Pancreas (tissue), 10 donors: ENCODE results near the gene CCDC148. TPM values are rescaled to one million over a fixed set of nuclear protein-coding genes. Genes with fewer than 3 reads are reported as not detected.

Experiments
- ATAC-seq, 4 donors: fragments of 200-7000 bp; cut with Tn5 transposase; one replicate each; pipeline versions ENCODE4 v1.8.0 to v1.9.1; 2020; ENCODE audit warnings: mild to moderate bottlenecking in 4 of 4, moderate library complexity in 4 of 4
- DNase-seq, 6 donors: peaks; one replicate each; pipeline ENCODE4 v3.0.0-alpha.2; 2020
- FAIRE-seq: peaks from 2 replicates; lab custom pipeline; 2012; peaks lifted over from hg19 to GRCh38; lab: Jason Lieb, UNC
- H3K27ac ChIP-seq, 4 donors: fragments of 200-600 bp; sonication (generic); 1 replicate in 3 of 4; 2 replicates in 1 of 4; pipeline versions ENCODE4 v1.5.0 to v1.8.0; 2020
- H3K27me3 ChIP-seq, 4 donors: fragments of 200-600 bp; one replicate each; pipeline ENCODE4 v1.8.0; 2021
- H3K36me3 ChIP-seq, 3 donors: fragments of 200-600 bp; sonication (generic) in 1 of 3; one replicate each; pipeline versions ENCODE4 v1.5.0 to v1.8.0; 2020 to 2021
- H3K4me1 ChIP-seq, 3 donors: fragments of 200-600 bp; one replicate each; pipeline ENCODE4 v1.8.0; 2021
- H3K4me3 ChIP-seq, 4 donors: fragments of 200-600 bp; sonication (generic) in 2 of 4; one replicate each; pipeline versions ENCODE4 v1.5.0 to v1.8.0; 2020 to 2021
- H3K9me3 ChIP-seq, 4 donors: fragments of 200-600 bp; one replicate each; pipeline ENCODE4 v1.8.0; 2021
- CTCF ChIP-seq, 4 donors: fragments of 200-600 bp; sonication (generic) in 3 of 4; IDR thresholded peaks; one replicate each; pipeline versions ENCODE4 v1.5.0 to v1.8.0; 2021; ENCODE audit warnings: antibody characterized with exemption in 4 of 4
- WGBS, 2 donors: extraction: QIAGEN DNeasy Blood & Tissue Kit; methylation state at CpG; one replicate each; pipeline ENCODE4 v1.1.7; 2013; 5-methylcytosine and 5-hydroxymethylcytosine counted together
- intact Hi-C, 3 donors: fragments of 100-400 bp; cut with DNase I; formaldehyde crosslinking; loops; one replicate each; pipeline versions ENCODE4 v1.11.1 to v1.14.2; 2022
- polyA plus RNA-seq, 2 donors: library from polyadenylated mRNA; stranded (reverse); fragments of 200-250 nt; gene quantifications; one replicate each; pipeline ENCODE4 v1.2.3, GENCODE V29; 2013
- total RNA-seq, 6 donors: library from RNA; stranded (reverse); fragmentation: NEBNext Ultra II Directional in 4 of 6; extraction: Animal tissue kit (Norgen Biotek cat#: 25700) in 4 of 6; gene quantifications; one replicate each; pipeline versions ENCODE4 v1.2.1 to v1.2.4, GENCODE V29; 2021 to 2023
- donor health status: healthy with polysubstance abuse.
- donor health status: DM: no; HTN: no; CAD: no; lungs with moderate emphysema.
- donor health status: DM: no; HTN: no; CAD: no.
- donor health status: control.
- donor health status: control.
- donor health status: Bipolar disorder and iron deficiency.
- donor health status: DM: yes; HTN: yes; CAD: no.
- donor health status: DM: no; HTN: no; CAD: no.
- donor health status: DM: no; HTN: no; CAD: no.
- donor health status: DM: yes; HTN: yes; CAD: no.

CCDC148 gene
- total and polyA plus RNA-seq, 8 donors = 0.38 to 1.5 (median 0.79) TPM

GRCh38 chr2:158497486-158497885, 40.9 kb upstream of the CCDC148 start:
- Histone ChIP-seq H3K4me1 (peaks cover 3 to 31% (median 14%) of the 10 kb centered on the region in 3 donors), H3K36me3 (no peaks in the 10 kb centered on the region), H3K4me3 (no peak overlapping the region), H3K27me3 (no peaks in the 10 kb centered on the region), H3K9me3 (no peaks in the 10 kb centered on the region), H3K27ac (peak overlapping the region in 2 of 4 donors; percentile 28 to 65)
- 7 to 23% methylated on average over 1 of the region's 1 CpG for WGBS, 2 donors
- FAIRE-seq = no peak
- intact Hi-C loops = no loop called here
- no peak for TF ChIP-seq CTCF (IDR thresholded peaks at IDR 0.05)
- ATAC-seq = peak; percentile 81 to 91 (median 88)
- no peak for DNase-seq

- Histone ChIP-seq H3K27me3 (no peaks in the 10 kb centered on the region), H3K4me3 (no peak overlapping the region), H3K4me1 (peaks cover 3 to 31% (median 14%) of the 10 kb centered on the region in 3 donors), H3K27ac (peak overlapping the region in 2 of 4 donors; percentile 28 to 65), H3K36me3 (no peaks in the 10 kb centered on the region), H3K9me3 (no peaks in the 10 kb centered on the region)
- TF ChIP-seq CTCF (IDR thresholded peaks at IDR 0.05) = no peak
- intact Hi-C loops = no loop called here
- WGBS, 2 donors = 48 to 55% methylated on average over 3 of the region's 3 CpGs
- FAIRE-seq (no peak), DNase-seq (no peak), ATAC-seq (peak in 3 of 4 donors; percentile 8 to 31 (median 9))
These were observed 40.4 kb upstream of the CCDC148 start for GRCh38 chr2:158496986-158497385.

- Histone ChIP-seq H3K9me3 (no peaks in the 10 kb centered on the region), H3K4me3 (no peak overlapping the region), H3K4me1 (peaks cover 0 to 20% (median 9%) of the 10 kb centered on the region in 3 donors), H3K36me3 (no peaks in the 10 kb centered on the region), H3K27me3 (no peaks in the 10 kb centered on the region), H3K27ac (no peak overlapping the region)
- no peak for TF ChIP-seq CTCF (IDR thresholded peaks at IDR 0.05)
- FAIRE-seq (no peak), DNase-seq (no peak), ATAC-seq (no peak)
- 94% methylated on average over 5 of the region's 5 CpGs for WGBS, 2 donors
- intact Hi-C loops = no loop called here
These were observed 38.6 kb upstream of the CCDC148 start for GRCh38 chr2:158495175-158495574.

GRCh38 chr2:158493458-158493857, 36.9 kb upstream of the CCDC148 start:
- FAIRE-seq (no peak), DNase-seq (no peak), ATAC-seq (no peak)
- Histone ChIP-seq H3K4me3 (no peak overlapping the region), H3K36me3 (no peaks in the 10 kb centered on the region), H3K9me3 (no peaks in the 10 kb centered on the region), H3K27ac (no peak overlapping the region), H3K4me1 (peaks cover 0 to 18% (median 9%) of the 10 kb centered on the region in 3 donors), H3K27me3 (no peaks in the 10 kb centered on the region)
- 56 to 60% methylated on average over 2 of the region's 2 CpGs for WGBS, 2 donors
- TF ChIP-seq CTCF (IDR thresholded peaks at IDR 0.05) = no peak
- intact Hi-C loops = no loop called here

- no peaks in the 10 kb centered on the region for H3K4me1 ChIP-seq
- no peak overlapping the region for H3K4me3 ChIP-seq
- no peaks in the 10 kb centered on the region for H3K9me3 ChIP-seq
- ATAC-seq (no peak), FAIRE-seq (no peak), DNase-seq (no peak)
- 92 to 94% methylated on average over 4 of the region's 4 CpGs for WGBS, 2 donors
- H3K36me3 ChIP-seq = no peaks in the 10 kb centered on the region
- no peak for TF ChIP-seq CTCF (IDR thresholded peaks at IDR 0.05)
- intact Hi-C loops = no loop called here
- no peak overlapping the region for H3K27ac ChIP-seq
- no peaks in the 10 kb centered on the region for H3K27me3 ChIP-seq
These were observed 34.5 kb upstream of the CCDC148 start for GRCh38 chr2:158491072-158491471.
